SJCRH30 (cell line): Measurements from ENCODE around the gene NAP1L4. TPM values are rescaled to one million over a fixed set of nuclear protein-coding genes. Genes with fewer than 3 reads are reported as not detected.

Source experiments
- DNase-seq, 2 experiments: peaks; one replicate each; pipeline ENCODE4 v3.0.0-alpha.2; 2015 to 2020
- H3K27ac ChIP-seq: fragments of 250-450 bp; sonication (Bioruptor Pico); 2 replicates; pipeline ENCODE4 v1.5.1; 2020; ENCODE audit warnings: mild to moderate bottlenecking, moderate library complexity
- H3K27me3 ChIP-seq: fragments of 250-450 bp; sonication (Bioruptor Pico); 2 replicates; pipeline ENCODE4 v1.5.1; 2020; ENCODE audit warnings: mild to moderate bottlenecking, moderate library complexity
- H3K36me3 ChIP-seq: fragments of 250-450 bp; sonication (Bioruptor Pico); 2 replicates; pipeline ENCODE4 v1.5.1; 2020; ENCODE audit warnings: mild to moderate bottlenecking, moderate library complexity
- H3K4me1 ChIP-seq: fragments of 250-450 bp; sonication (Bioruptor Pico); 2 replicates; pipeline ENCODE4 v1.5.1; 2020; ENCODE audit warnings: mild to moderate bottlenecking, moderate library complexity
- H3K4me3 ChIP-seq: fragments of 250-450 bp; sonication (Bioruptor Pico); 2 replicates; pipeline ENCODE4 v1.5.1; 2020; ENCODE audit warnings: mild to moderate bottlenecking, moderate library complexity
- H3K9me3 ChIP-seq: fragments of 250-450 bp; sonication (Bioruptor Pico); replicated peaks from 2 replicates; pipeline ENCODE4 v1.5.1; 2020; ENCODE audit warnings: mild to moderate bottlenecking, moderate library complexity
- total RNA-seq: library from RNA; depleted of rRNA; stranded (reverse); fragments of >200 nt; shearing (Covaris generic); gene quantifications from 2 replicates; pipeline ENCODE4 v1.2.3, GENCODE V29; 2014

NAP1L4 gene
- total RNA-seq, 1 experiment from 2014 or later: 168 TPM

- no peak for DNase-seq
- Histone ChIP-seq H3K9me3 (no peaks in the 10 kb centered on the region; the same call in 1 of the 2 replicates), H3K4me1 (no peaks in the 10 kb centered on the region), H3K4me3 (no peak overlapping the region), H3K27ac (no peak overlapping the region), H3K27me3 (no peaks in the 10 kb centered on the region), H3K36me3 (no peaks in the 10 kb centered on the region)
Observed at GRCh38 chr11:2933375-2934020, 58.6 kb downstream of the NAP1L4 start.

DNA sequence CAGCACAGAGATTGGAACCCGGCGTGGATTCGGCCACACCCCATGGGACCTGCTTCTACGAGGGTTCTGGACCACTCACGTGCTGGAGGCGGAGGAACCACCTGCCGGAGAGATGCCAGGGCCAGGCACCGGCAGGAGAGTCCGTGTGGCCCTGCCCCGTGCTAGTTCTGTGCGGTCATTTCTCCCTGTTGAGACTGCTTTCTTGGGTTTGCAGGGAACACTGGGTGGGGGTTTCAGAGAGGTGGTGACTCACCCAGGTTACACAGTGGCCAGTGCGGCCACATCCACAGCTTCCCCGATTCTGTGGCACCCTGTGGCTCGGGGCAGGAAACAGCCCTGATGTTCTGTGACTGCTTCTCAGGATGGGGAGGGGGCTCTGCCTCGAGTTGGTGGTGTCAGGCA is 59.3 kb downstream of the NAP1L4 start:
- Histone ChIP-seq H3K4me3 (no peak overlapping the region), H3K4me1 (no peaks in the 10 kb centered on the region), H3K36me3 (no peaks in the 10 kb centered on the region), H3K27me3 (no peaks in the 10 kb centered on the region), H3K9me3 (no peaks in the 10 kb centered on the region; the same call in 1 of the 2 replicates), H3K27ac (no peak overlapping the region)
- no peak for DNase-seq

- H3K9me3 ChIP-seq: no peaks in the 10 kb centered on the region
- no peaks in the 10 kb centered on the region for H3K27me3 ChIP-seq
- H3K4me3 ChIP-seq: no peak overlapping the region
- no peak for DNase-seq
- H3K27ac ChIP-seq: no peak overlapping the region
- no peaks in the 10 kb centered on the region for H3K4me1 ChIP-seq
- no peaks in the 10 kb centered on the region for H3K36me3 ChIP-seq
Observed at GRCh38 chr11:2931771-2932738, 60.1 kb downstream of the NAP1L4 start.

- no peak overlapping the region for H3K4me3 ChIP-seq
- H3K36me3 ChIP-seq: no peaks in the 10 kb centered on the region
- no peak for DNase-seq
- no peaks in the 10 kb centered on the region for H3K4me1 ChIP-seq
- H3K27me3 ChIP-seq: no peaks in the 10 kb centered on the region
- no peaks in the 10 kb centered on the region for H3K9me3 ChIP-seq
- H3K27ac ChIP-seq: no peak overlapping the region
Observed at GRCh38 chr11:2931420-2931746, 60.7 kb downstream of the NAP1L4 start.

GRCh38 chr11:2930704-2931419 is 61.3 kb downstream of the NAP1L4 start:
- H3K9me3 ChIP-seq: no peaks in the 10 kb centered on the region
- H3K27ac ChIP-seq: no peak overlapping the region
- H3K4me1 ChIP-seq: no peaks in the 10 kb centered on the region
- H3K4me3 ChIP-seq: no peak overlapping the region
- no peak for DNase-seq
- no peaks in the 10 kb centered on the region for H3K27me3 ChIP-seq
- H3K36me3 ChIP-seq: no peaks in the 10 kb centered on the region

GRCh38 chr11:2929950-2930703 is 62.0 kb downstream of the NAP1L4 start:
- Histone ChIP-seq H3K27me3 (no peaks in the 10 kb centered on the region), H3K27ac (no peak overlapping the region), H3K9me3 (no peaks in the 10 kb centered on the region), H3K36me3 (no peaks in the 10 kb centered on the region), H3K4me3 (no peak overlapping the region), H3K4me1 (no peaks in the 10 kb centered on the region)
- no peak for DNase-seq

- H3K27ac ChIP-seq: no peak overlapping the region
- H3K27me3 ChIP-seq: no peaks in the 10 kb centered on the region
- no peaks in the 10 kb centered on the region for H3K9me3 ChIP-seq
- no peaks in the 10 kb centered on the region for H3K36me3 ChIP-seq
- DNase-seq: no peak
- no peaks in the 10 kb centered on the region for H3K4me1 ChIP-seq
- H3K4me3 ChIP-seq: no peak overlapping the region
Observed at GRCh38 chr11:2929531-2929949, 62.6 kb downstream of the NAP1L4 start.

- Histone ChIP-seq H3K9me3 (no peaks in the 10 kb centered on the region), H3K4me3 (no peak within 1 kb of the TSS), H3K27ac (no peak within 1 kb of the TSS), H3K36me3 (no peaks in the 10 kb centered on the region), H3K4me1 (no peaks in the 10 kb centered on the region), H3K27me3 (no peaks in the 10 kb centered on the region)
- DNase-seq: no peak
Observed at GRCh38 chr11:2928605-2929530, 63.3 kb downstream of the NAP1L4 start, which contains the start of gene PHLDA2. TSS of gene PHLDA2 (minus strand) at chr11:2929420. CDS start at chr11:2929364, 56 bp downstream.

DNA sequence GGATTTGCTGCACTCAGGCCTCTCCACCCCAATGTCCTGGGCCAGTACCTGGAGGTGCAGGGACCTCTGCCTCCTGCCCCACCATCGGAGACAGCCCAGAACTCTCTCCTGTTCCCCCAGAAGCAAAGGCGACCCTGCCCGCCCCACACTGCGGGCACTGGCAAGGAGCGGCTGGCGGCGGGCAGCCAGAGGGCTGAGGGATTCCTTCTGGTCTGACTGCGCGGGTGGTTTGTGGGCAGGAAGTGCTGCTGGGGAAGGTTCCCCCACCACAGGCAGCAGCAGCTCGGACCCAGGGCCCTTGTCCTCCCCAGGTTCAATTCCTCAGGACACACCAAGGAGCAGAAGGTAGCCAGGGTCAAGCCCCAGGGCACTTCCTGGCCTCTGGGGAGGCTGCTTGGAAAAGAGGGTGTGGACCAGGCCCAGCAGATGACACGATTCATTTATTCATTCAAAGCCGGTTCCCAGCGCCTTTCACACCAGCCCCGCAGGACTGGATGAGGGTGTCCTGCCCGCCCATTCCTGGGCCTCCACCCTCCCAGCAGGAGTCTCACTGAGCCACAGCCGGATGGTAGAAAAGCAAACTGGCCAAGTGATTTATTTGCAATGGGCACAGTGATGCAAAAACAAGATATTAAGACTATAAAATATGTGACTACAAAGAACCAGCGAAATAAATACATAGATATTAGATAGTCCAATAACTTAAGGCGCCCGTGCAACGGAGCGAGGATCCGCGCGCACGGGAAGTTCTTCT is 64.1 kb downstream of the NAP1L4 start:
- no peaks in the 10 kb centered on the region for H3K4me1 ChIP-seq
- no peak for DNase-seq
- no peaks in the 10 kb centered on the region for H3K27me3 ChIP-seq
- H3K9me3 ChIP-seq: no peaks in the 10 kb centered on the region
- H3K27ac ChIP-seq: no peak overlapping the region
- H3K4me3 ChIP-seq: no peak overlapping the region
- H3K36me3 ChIP-seq: no peaks in the 10 kb centered on the region

- no peak for DNase-seq
- H3K36me3 ChIP-seq: no peaks in the 10 kb centered on the region
- no peaks in the 10 kb centered on the region for H3K27me3 ChIP-seq
- no peaks in the 10 kb centered on the region for H3K9me3 ChIP-seq
- no peak overlapping the region for H3K4me3 ChIP-seq
- H3K4me1 ChIP-seq: no peaks in the 10 kb centered on the region
- H3K27ac ChIP-seq: no peak overlapping the region
Observed at GRCh38 chr11:2927121-2927800, 64.9 kb downstream of the NAP1L4 start.

DNA sequence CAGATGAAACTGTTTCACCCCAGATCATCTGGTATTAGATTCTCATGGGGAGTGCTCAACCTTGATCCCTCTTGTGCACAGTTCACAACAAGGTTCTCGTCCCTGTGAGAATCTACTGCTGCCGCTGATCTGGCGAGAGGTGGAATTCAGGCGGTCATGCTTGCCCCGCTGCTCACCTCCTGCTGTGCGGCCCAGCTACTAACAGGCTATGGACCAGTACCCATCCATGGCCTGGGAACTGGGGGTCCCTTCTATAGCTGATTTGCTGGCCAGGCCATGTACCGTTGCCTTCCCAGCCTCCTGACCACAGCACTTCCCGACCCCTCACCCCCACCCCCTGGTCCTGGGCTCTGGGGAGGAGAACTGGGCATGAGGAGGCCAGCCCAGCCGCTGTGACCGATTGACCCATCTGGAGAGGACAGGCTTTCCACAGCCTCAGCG is 65.5 kb downstream of the NAP1L4 start:
- no peak overlapping the region for H3K4me3 ChIP-seq

GRCh38 chr11:2924821-2925675 is 67.1 kb downstream of the NAP1L4 start:
- no peaks in the 10 kb centered on the region for H3K9me3 ChIP-seq
- no peaks in the 10 kb centered on the region for H3K36me3 ChIP-seq
- H3K4me1 ChIP-seq: no peaks in the 10 kb centered on the region
- H3K4me3 ChIP-seq: no peak overlapping the region
- no peak overlapping the region for H3K27ac ChIP-seq
- no peak for DNase-seq
- no peaks in the 10 kb centered on the region for H3K27me3 ChIP-seq

More for the DNA sequence above, 65.5 kb downstream of the NAP1L4 start:
- DNase-seq: no peak
- Histone ChIP-seq H3K9me3 (no peaks in the 10 kb centered on the region), H3K27me3 (no peaks in the 10 kb centered on the region), H3K4me1 (no peaks in the 10 kb centered on the region), H3K36me3 (no peaks in the 10 kb centered on the region), H3K27ac (no peak overlapping the region)
